ENCODE measurements around the gene TSPAN15.

TSPAN15 gene

DNA sequence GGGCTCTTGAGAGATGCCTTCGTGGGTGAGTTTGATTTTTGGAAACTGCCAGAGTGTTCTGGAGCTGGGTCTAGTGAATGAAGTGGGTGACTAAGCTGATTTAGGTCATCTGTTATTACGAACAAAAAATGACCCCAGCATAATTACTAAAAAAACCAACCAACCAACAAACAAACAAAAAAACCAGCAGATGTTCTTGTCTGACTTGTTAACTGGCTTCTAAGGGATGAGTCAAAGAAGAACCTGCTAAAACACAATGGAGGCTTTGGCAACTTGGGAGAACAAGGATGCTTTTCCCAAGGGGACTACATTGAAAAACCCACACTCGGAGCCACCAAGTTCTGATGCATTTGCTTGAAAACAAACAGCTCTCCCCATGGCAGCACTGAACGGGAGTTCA is 46.0 kb upstream of the TSPAN15 start:
- TF ChIP-seq, protein P1, sequence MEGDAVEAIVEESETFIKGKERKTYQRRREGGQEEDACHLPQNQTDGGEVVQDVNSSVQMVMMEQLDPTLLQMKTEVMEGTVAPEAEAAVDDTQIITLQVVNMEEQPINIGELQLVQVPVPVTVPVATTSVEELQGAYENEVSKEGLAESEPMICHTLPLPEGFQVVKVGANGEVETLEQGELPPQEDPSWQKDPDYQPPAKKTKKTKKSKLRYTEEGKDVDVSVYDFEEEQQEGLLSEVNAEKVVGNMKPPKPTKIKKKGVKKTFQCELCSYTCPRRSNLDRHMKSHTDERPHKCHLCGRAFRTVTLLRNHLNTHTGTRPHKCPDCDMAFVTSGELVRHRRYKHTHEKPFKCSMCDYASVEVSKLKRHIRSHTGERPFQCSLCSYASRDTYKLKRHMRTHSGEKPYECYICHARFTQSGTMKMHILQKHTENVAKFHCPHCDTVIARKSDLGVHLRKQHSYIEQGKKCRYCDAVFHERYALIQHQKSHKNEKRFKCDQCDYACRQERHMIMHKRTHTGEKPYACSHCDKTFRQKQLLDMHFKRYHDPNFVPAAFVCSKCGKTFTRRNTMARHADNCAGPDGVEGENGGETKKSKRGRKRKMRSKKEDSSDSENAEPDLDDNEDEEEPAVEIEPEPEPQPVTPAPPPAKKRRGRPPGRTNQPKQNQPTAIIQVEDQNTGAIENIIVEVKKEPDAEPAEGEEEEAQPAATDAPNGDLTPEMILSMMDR (IDR thresholded peaks at IDR 0.05): no peak
- H3K9ac ChIP-seq: no peak overlapping the region

DNA sequence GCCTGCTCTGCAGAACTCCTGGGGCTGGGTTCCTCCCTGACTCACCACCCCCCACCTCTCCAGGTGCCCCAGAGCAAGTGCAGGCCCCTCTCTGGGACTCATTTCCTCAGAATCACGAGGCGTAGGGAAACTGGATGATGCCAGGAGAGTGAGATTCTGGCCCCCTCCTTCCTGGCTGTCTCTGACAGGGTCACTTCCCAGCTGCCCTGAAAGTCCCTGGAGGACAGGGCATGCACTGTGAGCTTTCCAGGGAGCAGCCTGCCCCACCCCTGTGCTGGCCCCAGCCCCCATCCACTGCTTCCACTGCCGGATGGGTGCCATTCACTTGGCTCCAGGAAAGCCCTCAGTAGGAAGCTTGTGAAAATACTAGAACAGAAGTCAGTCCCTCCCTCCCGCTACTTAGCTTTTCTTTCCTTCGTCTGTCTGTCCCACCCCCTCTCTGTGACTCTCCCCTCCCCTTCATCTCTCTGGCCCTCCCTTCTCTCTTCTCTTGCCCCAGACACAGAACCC is 44.9 kb upstream of the TSPAN15 start:
- no peaks in the 10 kb centered on the region for H3K79me2 ChIP-seq
- H3K27ac ChIP-seq: no peak overlapping the region
- TF ChIP-seq, protein P1 (IDR thresholded peaks at IDR 0.05): no peak
- H3K9ac ChIP-seq: no peak overlapping the region
- H3K4me2 ChIP-seq (ENCODE audit: low read length): no peak overlapping the region
- no peaks in the 10 kb centered on the region for H3K9me3 ChIP-seq (ENCODE audit: control insufficient read depth, low read length)
- H3K27me3 ChIP-seq (ENCODE audit: control insufficient read depth, insufficient read depth, low read length): no peaks in the 10 kb centered on the region
- H3K36me3 ChIP-seq (ENCODE audit: control insufficient read depth, insufficient read depth, low read length): no peaks in the 10 kb centered on the region
- peaks cover 6% of the 10 kb centered on the region for H3K4me1 ChIP-seq
- H3K4me3 ChIP-seq (ENCODE audit: low read depth, low read length): no peak overlapping the region
- no peak overlapping the region for H2AFZ ChIP-seq

More for the DNA sequence above, 46.0 kb upstream of the TSPAN15 start:
- Histone ChIP-seq H3K27me3 (ENCODE audit: control insufficient read depth, insufficient read depth, low read length) (no peaks in the 10 kb centered on the region), H3K4me2 (ENCODE audit: low read length) (no peak overlapping the region), H2AFZ (no peak overlapping the region), H3K9me3 (ENCODE audit: control insufficient read depth, low read length) (no peaks in the 10 kb centered on the region), H3K27ac (no peak overlapping the region), H3K36me3 (ENCODE audit: control insufficient read depth, insufficient read depth, low read length) (no peaks in the 10 kb centered on the region), H3K79me2 (no peaks in the 10 kb centered on the region), H3K4me1 (peaks cover 6% of the 10 kb centered on the region), H3K4me3 (ENCODE audit: low read depth, low read length) (no peak overlapping the region)

DNA sequence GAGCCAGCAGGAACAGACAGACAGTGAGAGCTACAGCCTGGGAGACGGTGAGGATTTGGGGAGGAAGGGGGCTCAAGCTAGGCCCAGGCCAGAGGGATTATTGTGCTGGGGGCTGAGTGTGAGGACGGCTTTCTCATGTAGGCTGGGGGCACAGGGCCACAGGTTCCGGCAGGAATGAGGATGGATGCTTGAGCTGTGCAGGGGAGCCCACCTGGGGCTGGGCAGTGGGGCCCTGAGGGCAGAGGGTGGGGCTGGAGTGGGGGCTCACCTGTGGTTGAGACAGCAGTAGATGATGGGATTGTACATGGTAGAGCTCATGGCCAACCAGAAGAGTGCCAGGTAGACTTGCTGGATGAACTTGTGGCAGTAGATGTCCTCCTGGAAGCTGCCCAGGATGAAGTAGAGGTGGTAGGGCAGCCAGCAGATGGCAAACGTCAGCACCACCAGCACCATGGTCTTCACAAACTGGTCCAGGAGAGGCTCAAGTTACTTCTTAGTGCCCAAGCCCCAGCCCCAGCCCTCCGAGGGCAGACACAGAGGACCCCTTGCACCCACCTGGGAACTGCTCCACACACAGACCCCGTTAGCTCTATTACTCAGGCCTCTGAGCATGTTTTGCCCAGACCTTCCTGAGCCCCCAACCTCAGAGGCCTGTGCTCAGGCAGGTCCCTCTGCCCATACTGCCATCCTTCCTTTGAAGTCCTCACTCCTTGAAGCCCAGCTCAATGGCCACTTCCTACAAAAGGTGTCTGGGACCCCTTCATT is 44.3 kb upstream of the TSPAN15 start:
- no peak overlapping the region for H3K27ac ChIP-seq
- H3K27me3 ChIP-seq (ENCODE audit: control insufficient read depth, insufficient read depth, low read length): no peaks in the 10 kb centered on the region
- H3K9ac ChIP-seq: no peak overlapping the region
- H3K4me2 ChIP-seq (ENCODE audit: low read length): no peak overlapping the region
- no peak overlapping the region for H3K4me3 ChIP-seq (ENCODE audit: low read depth, low read length)
- peaks cover 6% of the 10 kb centered on the region for H3K4me1 ChIP-seq
- H3K9me3 ChIP-seq (ENCODE audit: control insufficient read depth, low read length): no peaks in the 10 kb centered on the region
- TF ChIP-seq, protein P1 (IDR thresholded peaks at IDR 0.05): no peak
- no peaks in the 10 kb centered on the region for H3K36me3 ChIP-seq (ENCODE audit: control insufficient read depth, insufficient read depth, low read length)
- H3K79me2 ChIP-seq: no peaks in the 10 kb centered on the region
- no peak overlapping the region for H2AFZ ChIP-seq

DNA sequence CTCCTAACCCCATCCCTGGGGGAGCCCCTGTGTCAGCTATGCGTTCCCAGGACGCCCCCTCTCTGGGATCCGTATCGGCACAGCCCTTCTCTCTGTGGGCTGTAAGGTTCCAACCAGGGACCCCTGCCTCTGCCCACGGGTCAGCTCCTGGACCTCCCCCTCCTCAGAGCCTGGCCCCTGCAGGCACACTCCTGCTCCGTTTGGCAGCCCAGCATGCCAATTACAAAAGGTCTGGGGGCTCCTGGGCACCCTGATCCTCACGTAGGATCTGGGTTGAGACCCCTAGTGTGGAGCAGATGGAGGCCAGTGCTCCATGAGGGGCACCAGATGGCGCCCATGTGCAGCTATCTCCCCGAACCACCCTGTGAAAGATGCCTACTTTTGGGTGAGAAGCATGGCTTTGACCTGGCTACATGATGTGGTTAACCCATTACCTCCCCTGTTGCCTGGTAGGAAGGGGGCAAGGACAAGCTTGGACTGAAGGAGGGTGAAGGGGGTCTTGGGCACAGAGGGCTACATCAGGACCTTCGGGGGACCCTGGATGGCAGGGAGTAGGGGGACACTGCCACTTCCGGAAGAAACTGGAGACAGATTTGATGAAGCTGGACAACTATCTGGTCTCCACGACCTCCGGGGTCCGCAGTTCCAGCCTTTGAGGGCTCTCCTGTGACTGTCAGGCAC is 43.5 kb upstream of the TSPAN15 start:
- Histone ChIP-seq H3K27me3 (ENCODE audit: control insufficient read depth, insufficient read depth, low read length) (no peaks in the 10 kb centered on the region), H3K27ac (no peak overlapping the region), H3K4me3 (ENCODE audit: low read depth, low read length) (no peak overlapping the region), H3K9ac (no peak overlapping the region), H3K9me3 (ENCODE audit: control insufficient read depth, low read length) (no peaks in the 10 kb centered on the region), H3K4me2 (ENCODE audit: low read length) (no peak overlapping the region), H3K36me3 (ENCODE audit: control insufficient read depth, insufficient read depth, low read length) (no peaks in the 10 kb centered on the region), H3K4me1 (peaks cover 6% of the 10 kb centered on the region), H2AFZ (no peak overlapping the region), H3K79me2 (no peaks in the 10 kb centered on the region)
- TF ChIP-seq, protein P1 (IDR thresholded peaks at IDR 0.05): peak; percentile 28

Data from parathyroid adenoma (tissue), 2 donors.